Endodermal cell (in vitro differentiated cells): Measurements from ENCODE around the gene ARHGAP12. TPM values are rescaled to one million over a fixed set of nuclear protein-coding genes. Genes with fewer than 3 reads are reported as not detected.
A peak's percentile ranks its signal among the peaks of the same experiment; 100 is the strongest.

ENCODE experiments used
- DNase-seq: peaks from one replicate; pipeline ENCODE4 v3.0.0-alpha.2; 2017
- H3K27ac ChIP-seq: 2 replicates; pipeline ENCODE4 v1.5.1; 2013; ENCODE audit warnings: mild to moderate bottlenecking, low read depth, low read length, moderate library complexity
- H3K27me3 ChIP-seq: 2 replicates; pipeline ENCODE4 v1.6.1; 2013; ENCODE audit warnings: mild to moderate bottlenecking, low read length, moderate library complexity; ENCODE audit not compliant: insufficient read depth, control insufficient read depth, poor library complexity, severe bottlenecking
- H3K36me3 ChIP-seq: 2 replicates; pipeline ENCODE4 v1.7.0; 2013; ENCODE audit warnings: mild to moderate bottlenecking, low read length, moderate library complexity; ENCODE audit not compliant: control insufficient read depth, insufficient read depth
- H3K4me1 ChIP-seq: one replicate; pipeline ENCODE4 v1.7.0; 2013; ENCODE audit warnings: low read length; ENCODE audit not compliant: control insufficient read depth, insufficient read depth
- H3K4me3 ChIP-seq: 2 replicates; pipeline ENCODE4 v1.5.1; 2013; ENCODE audit warnings: mild to moderate bottlenecking, low read length, moderate library complexity
- H3K9ac ChIP-seq: 2 replicates; pipeline ENCODE4 v1.6.1; 2013; ENCODE audit warnings: mild to moderate bottlenecking, low read length, moderate library complexity; ENCODE audit not compliant: poor library complexity, severe bottlenecking; ENCODE audit errors: extremely low read depth
- H3K9me3 ChIP-seq: 2 replicates; pipeline ENCODE4 v1.6.1; 2013; ENCODE audit warnings: mild to moderate bottlenecking, low read length, moderate library complexity; ENCODE audit not compliant: control insufficient read depth
- H3K27ac Mint-ChIP-seq: 2 replicates; pipeline ENCODE4 v1.8.0; 2020; ENCODE audit warnings: mixed read lengths
- H3K27me3 Mint-ChIP-seq: 2 replicates; pipeline ENCODE4 v1.8.0; 2021; ENCODE audit warnings: mild to moderate bottlenecking, mixed read lengths; ENCODE audit not compliant: insufficient read depth
- H3K36me3 Mint-ChIP-seq: 2 replicates; pipeline ENCODE4 v1.8.0; 2020; ENCODE audit warnings: low read depth, mixed read lengths
- H3K4me1 Mint-ChIP-seq: 2 replicates; pipeline ENCODE4 v1.8.0; 2020; ENCODE audit warnings: mixed read lengths
- H3K4me3 Mint-ChIP-seq: 2 replicates; pipeline ENCODE4 v1.8.0; 2020; ENCODE audit warnings: mild to moderate bottlenecking, moderate library complexity, mixed read lengths
- H3K9me3 Mint-ChIP-seq: 2 replicates; pipeline ENCODE4 v1.8.0; 2020; ENCODE audit warnings: mild to moderate bottlenecking, mixed read lengths
- CTCF ChIP-seq: fragments of 200-600 bp; sonication (generic); conservative IDR thresholded peaks from 2 replicates; pipeline ENCODE4 v1.5.0; 2021; ENCODE audit warnings: antibody characterized with exemption, mild to moderate bottlenecking
- WGBS, 2 experiments: methylation state at CpG; one replicate each; pipeline versions ENCODE4 v1.1.5 to v1.1.7; 2013; ENCODE audit warnings: missing lambda C conversion rate in 2 of 2, mixed read lengths in 1 of 2; ENCODE audit not compliant: insufficient coverage in 1 of 2, insufficient read length in 1 of 2; 5-methylcytosine and 5-hydroxymethylcytosine counted together
- total RNA-seq, 2 donors: library from RNA; stranded (reverse); fragmentation: NEBNext Ultra II Directional in 1 of 2; extraction: Animal tissue kit (Norgen Biotek cat#: 25700) in 1 of 2; gene quantifications; 2 replicates in 1 of 2; 3 replicates in 1 of 2; pipeline ENCODE4 v1.2.1, GENCODE V29; 2021

Gene ARHGAP12
- total RNA-seq, 2 donors from 2014 or later = 49.6 to 49.8 TPM

GRCh38 chr10:31773749-31774298, 154.8 kb downstream of the ARHGAP12 start:
- H3K4me1 ChIP-seq = no peaks in the 10 kb centered on the region
- Mint-ChIP-seq H3K9me3 (peaks cover 12% of the 10 kb centered on the region), H3K27ac (no peak overlapping the region), H3K36me3 (no peaks in the 10 kb centered on the region), H3K27me3 (no peaks in the 10 kb centered on the region), H3K4me3 (no peak overlapping the region), H3K4me1 (no peaks in the 10 kb centered on the region)
- H3K36me3 ChIP-seq = no peaks in the 10 kb centered on the region
- no peak for TF ChIP-seq CTCF
- WGBS, 2 experiments = 93 to 96% methylated on average over 9 to 15 of the region's 15 CpGs
- no peak for DNase-seq
- peak overlapping the region; percentile 89 for H3K27ac ChIP-seq
- no peak overlapping the region for H3K9ac ChIP-seq
- H3K27me3 ChIP-seq = no peaks in the 10 kb centered on the region
- peaks cover 9% of the 10 kb centered on the region for H3K9me3 ChIP-seq
- H3K4me3 ChIP-seq = no peak overlapping the region

GRCh38 chr10:31771331-31771831, 157.2 kb downstream of the ARHGAP12 start:
- H3K4me1 ChIP-seq = no peaks in the 10 kb centered on the region
- WGBS, 2 experiments = 87 to 92% methylated on average over 9 of the region's 9 CpGs
- DNase-seq = no peak
- peaks cover 7% of the 10 kb centered on the region for H3K9me3 ChIP-seq
- H3K36me3 ChIP-seq = no peaks in the 10 kb centered on the region
- H3K27me3 ChIP-seq = no peaks in the 10 kb centered on the region
- no peak overlapping the region for H3K9ac ChIP-seq
- H3K4me1 Mint-ChIP-seq = no peaks in the 10 kb centered on the region
- TF ChIP-seq CTCF = no peak
- H3K27ac ChIP-seq = no peak overlapping the region
- H3K27me3 Mint-ChIP-seq = no peaks in the 10 kb centered on the region
- no peak overlapping the region for H3K4me3 Mint-ChIP-seq
- H3K4me3 ChIP-seq = no peak overlapping the region
- H3K27ac Mint-ChIP-seq = no peak overlapping the region
- H3K9me3 Mint-ChIP-seq = peaks cover 9% of the 10 kb centered on the region
- no peaks in the 10 kb centered on the region for H3K36me3 Mint-ChIP-seq

GRCh38 chr10:31770307-31770902, 158.2 kb downstream of the ARHGAP12 start:
- Histone ChIP-seq H3K36me3 (no peaks in the 10 kb centered on the region), H3K9me3 (no peaks in the 10 kb centered on the region), H3K4me3 (no peak overlapping the region), H3K4me1 (no peaks in the 10 kb centered on the region), H3K27ac (no peak overlapping the region), H3K27me3 (no peaks in the 10 kb centered on the region), H3K9ac (no peak overlapping the region)
- Mint-ChIP-seq H3K4me1 (no peaks in the 10 kb centered on the region), H3K4me3 (no peak overlapping the region), H3K36me3 (no peaks in the 10 kb centered on the region), H3K27ac (no peak overlapping the region), H3K27me3 (no peaks in the 10 kb centered on the region), H3K9me3 (peaks cover 2% of the 10 kb centered on the region)
- DNase-seq = peak; percentile 76
- peak; percentile 90 for TF ChIP-seq CTCF
- 60 to 70% methylated on average over 3 to 8 of the region's 8 CpGs for WGBS, 2 experiments
